GM18520 (cell line): ENCODE data around the gene PCBP3.

ENCODE experiments used
- ATAC-seq: cut with Tn5 transposase; IDR thresholded peaks from one replicate; pipeline ENCODE4 v1.9.1; 2021; ENCODE audit not compliant: unreplicated experiment

PCBP3 gene

DNA sequence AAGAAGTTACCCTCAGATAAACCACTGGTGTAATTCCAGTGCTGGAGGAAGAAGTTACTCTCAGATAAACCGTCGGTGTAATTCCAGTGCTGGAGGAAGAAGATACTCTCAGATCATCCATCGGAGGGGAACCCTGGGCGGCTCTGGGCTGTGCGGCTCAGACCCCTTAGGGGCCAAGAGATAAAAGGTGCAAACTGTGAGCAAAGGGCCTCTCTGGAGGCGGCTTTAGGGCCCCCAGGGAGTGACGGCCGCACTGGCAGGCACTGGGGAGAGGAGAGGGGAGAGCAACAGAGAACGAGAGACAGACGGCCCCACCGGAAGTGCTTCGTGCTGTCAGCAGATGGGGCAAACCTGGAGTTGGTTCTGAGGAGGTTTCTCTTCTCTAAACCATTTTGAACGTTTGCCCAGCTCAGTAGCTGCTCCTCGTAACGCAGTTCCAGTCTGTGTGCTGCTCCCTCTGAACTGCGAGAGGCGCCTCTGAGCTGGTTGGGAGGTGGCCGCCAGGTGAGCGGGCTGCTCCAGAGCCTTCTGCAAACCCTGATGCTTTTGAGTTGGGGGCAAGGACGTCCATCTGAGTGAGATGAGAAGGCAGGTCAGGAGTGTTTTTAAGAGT, 275.4 kb downstream of the PCBP3 start:
- no peak for ATAC-seq

GRCh38 chr21:45919593-45919992, 276.1 kb downstream of the PCBP3 start:
- ATAC-seq, result no peak

- ATAC-seq, result no peak
These were observed 277.5 kb downstream of the PCBP3 start for GRCh38 chr21:45920824-45921600.

GRCh38 chr21:45921917-45922316, 278.4 kb downstream of the PCBP3 start:
- ATAC-seq, result no peak

DNA sequence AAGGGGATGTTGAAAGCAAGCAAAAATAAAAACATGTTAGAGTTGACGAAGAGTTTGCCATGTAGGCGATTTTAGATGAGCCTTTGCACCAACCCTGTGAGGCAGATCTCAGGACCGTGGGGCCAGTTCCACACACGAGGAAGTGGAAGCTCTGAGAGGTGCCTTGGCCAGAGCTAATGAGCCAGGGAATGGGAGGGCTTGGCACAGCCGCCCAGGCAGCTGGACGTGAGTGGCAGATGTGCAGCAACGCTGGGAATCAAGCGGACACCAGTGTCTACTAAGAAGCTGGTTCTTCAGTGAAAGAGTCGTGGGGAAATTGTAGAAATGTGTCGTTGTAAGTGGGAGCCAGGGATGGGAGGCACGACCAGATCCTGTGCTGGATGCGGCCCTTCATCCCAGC, 279.1 kb downstream of the PCBP3 start:
- no peak for ATAC-seq

DNA sequence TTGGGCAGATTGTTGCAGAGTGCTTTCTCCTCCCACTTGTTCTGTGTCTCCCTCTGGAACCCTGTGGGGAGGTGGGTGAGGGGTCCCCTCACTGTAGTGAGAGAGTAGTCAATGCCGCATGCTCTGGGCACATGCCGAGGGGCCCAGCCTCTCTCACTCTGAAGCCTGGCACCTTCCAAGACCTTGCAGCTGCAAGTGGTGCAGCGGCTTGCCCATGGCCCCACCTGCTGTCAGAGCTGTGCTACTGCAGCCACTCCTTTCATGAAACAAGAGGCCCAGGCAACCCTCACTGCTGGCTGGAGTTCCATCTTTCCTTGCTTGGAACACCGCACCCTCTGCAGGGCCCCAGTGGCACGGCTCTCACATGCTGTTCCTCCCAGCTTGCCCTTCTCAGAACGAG, 279.6 kb downstream of the PCBP3 start:
- ATAC-seq, result no peak

DNA sequence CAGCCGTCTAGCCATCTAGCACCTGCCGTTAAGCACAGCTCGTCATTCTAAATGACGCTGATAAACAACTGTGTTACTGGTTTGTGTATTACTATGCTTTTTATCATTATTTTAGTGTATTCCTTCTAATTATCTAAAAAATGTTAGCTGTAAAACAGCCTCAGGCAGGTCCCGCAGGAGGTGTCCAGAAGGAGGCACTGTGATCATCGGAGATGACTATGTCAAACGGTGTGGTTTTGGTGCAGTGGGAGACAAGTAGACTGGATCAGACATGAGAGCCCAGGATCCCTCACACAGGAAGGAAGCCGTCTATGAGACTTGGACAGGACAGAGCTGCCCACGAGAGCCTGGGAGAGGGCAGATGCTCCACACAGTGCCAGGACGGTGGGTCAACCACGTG, 282.8 kb downstream of the PCBP3 start:
- ATAC-seq, result no peak

DNA sequence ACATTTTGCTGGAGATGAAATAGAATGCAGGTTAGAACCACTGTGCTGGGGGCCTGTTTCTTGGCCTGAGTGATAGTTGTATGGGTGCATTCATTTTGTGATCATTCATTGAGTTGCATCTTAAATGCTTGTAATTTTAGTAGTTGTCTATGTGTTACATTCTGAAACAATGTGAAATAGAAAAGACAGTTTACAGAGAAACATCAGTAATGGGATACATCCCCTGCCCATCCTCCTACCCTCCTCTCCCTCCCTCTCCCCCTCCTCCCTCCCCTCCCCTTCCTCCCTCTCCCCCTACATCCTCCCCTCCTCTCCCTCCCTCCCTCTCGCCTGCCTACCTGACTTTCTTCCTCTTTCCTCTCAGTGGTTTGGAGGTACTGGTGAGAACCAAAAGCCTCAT, 283.5 kb downstream of the PCBP3 start:
- ATAC-seq, result no peak

DNA sequence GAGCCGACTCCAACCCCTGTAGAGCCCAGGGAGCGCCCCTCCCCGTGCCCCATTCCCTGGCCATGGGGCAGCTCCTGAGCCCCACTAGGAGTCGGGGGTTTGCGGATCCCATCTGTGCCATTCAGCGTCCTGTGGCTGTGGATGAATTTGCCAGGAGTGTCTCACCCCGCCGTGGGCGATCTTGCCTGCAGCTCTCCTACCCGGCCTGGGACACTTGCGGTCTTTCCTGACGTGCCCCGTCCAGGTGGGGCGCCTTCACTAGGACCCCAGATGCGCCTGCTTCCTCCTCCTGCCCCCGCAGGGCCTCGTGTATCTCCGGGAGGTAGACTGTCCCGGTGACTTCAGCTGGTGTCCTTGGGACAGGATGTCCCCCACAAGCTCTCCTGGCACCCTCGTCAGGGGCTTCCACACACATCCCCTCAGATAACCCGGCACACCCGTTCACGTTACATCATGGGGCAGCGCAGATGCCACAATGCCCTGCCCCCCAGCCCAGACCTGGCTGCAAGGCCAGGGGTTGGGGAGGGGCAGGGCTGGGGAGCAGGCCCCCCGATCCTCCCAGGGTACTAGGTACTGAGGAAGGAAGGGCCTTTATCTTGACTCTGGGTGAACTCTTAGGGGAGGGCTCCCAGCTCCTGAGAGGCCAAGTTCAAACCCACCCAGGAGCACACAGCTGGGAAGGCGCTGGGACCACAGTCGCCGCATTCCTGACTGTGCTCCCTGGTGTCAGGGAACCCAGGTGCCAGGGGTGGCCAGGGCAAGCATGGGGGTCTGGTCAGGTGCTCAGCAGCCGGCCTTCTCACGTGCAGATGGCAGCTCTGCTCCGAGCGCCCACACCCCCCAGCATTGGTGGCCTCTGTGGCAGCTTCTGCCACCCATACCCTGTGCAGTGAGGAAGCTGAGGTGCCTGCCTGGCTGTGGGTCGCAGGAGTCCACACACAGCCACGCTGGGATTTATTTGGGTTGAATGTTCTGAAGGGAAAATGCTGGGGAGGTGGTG, 284.6 kb downstream of the PCBP3 start:
- ATAC-seq, result no peak

DNA sequence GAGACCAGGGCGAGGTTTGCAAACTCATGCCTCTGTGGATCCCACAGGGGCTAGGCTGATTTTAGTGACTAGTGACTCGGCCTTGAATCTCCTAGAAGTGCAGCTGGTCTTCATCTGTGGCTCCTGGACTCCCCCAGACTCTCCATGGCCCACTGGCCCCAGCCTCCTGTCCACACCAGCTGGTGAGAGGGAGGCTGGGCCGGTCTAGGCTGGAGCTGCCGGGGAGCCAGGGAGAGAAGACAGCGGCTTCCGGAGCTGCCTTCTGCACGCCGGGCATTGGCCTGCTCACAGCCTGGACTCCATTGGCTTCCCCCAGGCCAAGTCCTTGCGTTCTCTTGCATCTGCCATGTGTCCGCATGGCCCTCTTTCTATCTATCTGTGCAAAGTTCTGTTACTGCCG, 285.9 kb downstream of the PCBP3 start:
- no peak for ATAC-seq

- ATAC-seq, result no peak
These were observed 286.8 kb downstream of the PCBP3 start for GRCh38 chr21:45930231-45930760.

DNA sequence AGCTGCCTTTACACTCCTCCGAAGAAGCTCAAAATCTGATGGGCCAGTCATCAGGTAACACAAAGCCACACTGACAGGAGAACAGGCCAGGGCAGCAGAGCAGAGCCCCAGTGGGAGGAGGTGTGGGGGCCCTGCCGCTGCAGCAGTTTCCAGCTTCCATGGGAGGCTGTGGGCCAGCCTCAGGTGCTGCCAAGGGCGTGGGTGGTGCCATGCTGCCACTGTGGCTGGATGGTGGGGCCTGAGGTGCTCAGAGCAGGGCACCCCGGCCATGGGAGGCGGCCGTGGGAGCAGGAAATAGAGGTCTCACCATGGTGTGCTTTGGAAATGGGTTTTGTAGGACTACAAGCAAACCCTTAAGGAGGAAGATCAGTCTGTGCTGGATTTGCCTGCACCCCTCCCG, 287.3 kb downstream of the PCBP3 start:
- ATAC-seq, result no peak

DNA sequence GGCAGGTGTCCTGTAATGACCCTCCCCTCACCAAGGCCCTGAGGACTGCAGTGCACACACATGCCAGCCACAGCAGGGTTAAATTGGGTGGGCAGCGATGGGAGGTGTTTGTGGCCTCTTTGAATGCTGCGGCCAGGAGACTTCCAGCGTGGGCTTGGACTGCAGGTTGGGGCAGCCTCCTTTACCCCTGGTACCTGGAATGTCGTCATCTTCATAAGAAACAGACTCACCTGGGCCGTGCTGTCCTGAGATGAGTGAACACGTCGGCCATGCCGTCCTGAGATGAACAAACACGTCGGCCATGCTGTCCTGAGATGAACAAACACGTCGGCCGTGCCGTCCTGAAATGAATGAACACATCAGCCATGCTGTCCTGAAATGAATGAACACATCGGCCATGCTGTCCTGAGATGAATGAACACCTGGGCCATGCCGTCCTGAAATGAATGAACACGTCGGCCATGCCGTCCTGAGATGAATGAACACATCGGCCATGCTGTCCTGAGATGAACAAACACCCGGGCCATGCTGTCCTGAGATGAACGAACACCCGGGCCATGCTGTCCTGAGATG, 288.0 kb downstream of the PCBP3 start:
- ATAC-seq, result no peak

DNA sequence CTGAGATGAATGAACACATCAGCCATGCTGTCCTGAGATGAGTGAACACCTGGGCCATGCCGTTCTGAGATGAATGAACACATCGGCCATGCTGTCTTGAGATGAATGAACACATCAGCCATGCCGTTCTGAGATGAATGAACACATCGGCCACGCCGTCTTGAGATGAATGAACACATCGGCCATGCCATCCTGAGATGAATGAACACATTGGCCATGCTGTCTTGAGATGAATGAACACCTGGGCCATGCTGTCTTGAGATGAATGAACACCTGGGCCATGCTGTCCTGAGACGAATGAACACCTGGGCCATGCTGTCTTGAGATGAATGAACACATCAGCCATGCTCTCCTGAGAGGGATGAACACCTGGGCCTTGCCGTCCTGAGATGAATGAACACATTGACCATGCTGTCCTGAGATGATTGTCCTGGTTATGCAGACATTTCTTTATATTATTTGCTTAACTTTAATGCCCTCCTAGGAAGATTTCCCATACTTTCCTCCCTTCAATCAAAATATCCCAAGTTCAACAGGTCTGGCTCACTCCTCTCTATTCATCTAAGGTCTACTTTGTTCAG, 289.5 kb downstream of the PCBP3 start:
- ATAC-seq, result no peak

- ATAC-seq, result no peak
These were observed 290.6 kb downstream of the PCBP3 start for GRCh38 chr21:45934085-45934484.

- ATAC-seq, result no peak
These were observed 291.0 kb downstream of the PCBP3 start for GRCh38 chr21:45934554-45934953.

DNA sequence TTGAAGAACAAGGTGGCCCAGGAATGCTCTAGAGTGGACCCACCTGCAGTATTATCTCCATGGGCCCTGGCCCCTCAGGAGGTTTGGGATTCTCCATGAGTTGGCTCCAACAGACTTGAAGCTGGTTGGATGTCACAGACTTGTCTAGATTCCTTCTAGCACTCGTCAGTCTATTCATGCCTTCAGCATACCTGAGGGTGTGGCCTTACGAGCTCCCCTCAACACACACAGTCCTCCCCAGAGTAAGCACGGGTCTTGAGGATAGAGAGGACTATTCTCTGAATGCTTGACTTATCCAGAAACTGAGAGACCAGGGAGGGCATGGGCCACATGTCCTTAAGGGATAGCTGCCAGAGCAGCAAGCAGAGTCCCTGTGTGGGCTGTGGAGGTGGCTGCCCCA, 292.1 kb downstream of the PCBP3 start:
- no peak for ATAC-seq

GRCh38 chr21:45937721-45938452, 294.4 kb downstream of the PCBP3 start:
- ATAC-seq, result no peak

- ATAC-seq, result no peak
These were observed 294.9 kb downstream of the PCBP3 start for GRCh38 chr21:45938453-45938755.
